Left colon (tissue), 2 donors: ENCODE data around the gene BAD. TPM values are rescaled to one million over a fixed set of nuclear protein-coding genes. Genes with fewer than 3 reads are reported as not detected.

Experiments
- ATAC-seq: fragments of 200-7000 bp; cut with Tn5 transposase; one replicate; pipeline ENCODE4 v1.9.1; 2020; ENCODE audit warnings: mild to moderate bottlenecking, moderate library complexity
- DNase-seq, 2 donors: peaks; one replicate each; pipeline ENCODE4 v3.0.0-alpha.2; 2020
- intact Hi-C, 2 donors: fragments of 100-400 bp; cut with DNase I in 1 of 2; cut with micrococcal nuclease in 1 of 2; formaldehyde crosslinking; loops; one replicate each; pipeline versions ENCODE4 v1.11.2 to v1.14.0; 2022; cut with DNase I, micrococcal nuclease
- total RNA-seq, 2 donors: library from RNA; stranded (reverse); fragmentation: NEBNext Ultra II Directional; extraction: Animal tissue kit (Norgen Biotek cat#: 25700); gene quantifications; one replicate each; pipeline ENCODE4 v1.2.1, GENCODE V29; 2021
- donor health status: DM: no; HTN: no; CAD: no.
- donor health status: DM: yes; HTN: yes; CAD: no.

BAD gene
- total RNA-seq, 2 donors from 2014 or later = 83.9 to 90.0 TPM

- intact Hi-C loops = no loop called here
- ATAC-seq (no peak), DNase-seq (peak in 1 of 2 donors; percentile 13)
These were observed 57.0 kb downstream of the BAD start for GRCh38 chr11:64227405-64227956.

GRCh38 chr11:64226507-64227051 is 57.9 kb downstream of the BAD start:
- intact Hi-C loops = no loop called here
- DNase-seq (peak; percentile 79 to 86), ATAC-seq (peak; percentile 54)

DNA sequence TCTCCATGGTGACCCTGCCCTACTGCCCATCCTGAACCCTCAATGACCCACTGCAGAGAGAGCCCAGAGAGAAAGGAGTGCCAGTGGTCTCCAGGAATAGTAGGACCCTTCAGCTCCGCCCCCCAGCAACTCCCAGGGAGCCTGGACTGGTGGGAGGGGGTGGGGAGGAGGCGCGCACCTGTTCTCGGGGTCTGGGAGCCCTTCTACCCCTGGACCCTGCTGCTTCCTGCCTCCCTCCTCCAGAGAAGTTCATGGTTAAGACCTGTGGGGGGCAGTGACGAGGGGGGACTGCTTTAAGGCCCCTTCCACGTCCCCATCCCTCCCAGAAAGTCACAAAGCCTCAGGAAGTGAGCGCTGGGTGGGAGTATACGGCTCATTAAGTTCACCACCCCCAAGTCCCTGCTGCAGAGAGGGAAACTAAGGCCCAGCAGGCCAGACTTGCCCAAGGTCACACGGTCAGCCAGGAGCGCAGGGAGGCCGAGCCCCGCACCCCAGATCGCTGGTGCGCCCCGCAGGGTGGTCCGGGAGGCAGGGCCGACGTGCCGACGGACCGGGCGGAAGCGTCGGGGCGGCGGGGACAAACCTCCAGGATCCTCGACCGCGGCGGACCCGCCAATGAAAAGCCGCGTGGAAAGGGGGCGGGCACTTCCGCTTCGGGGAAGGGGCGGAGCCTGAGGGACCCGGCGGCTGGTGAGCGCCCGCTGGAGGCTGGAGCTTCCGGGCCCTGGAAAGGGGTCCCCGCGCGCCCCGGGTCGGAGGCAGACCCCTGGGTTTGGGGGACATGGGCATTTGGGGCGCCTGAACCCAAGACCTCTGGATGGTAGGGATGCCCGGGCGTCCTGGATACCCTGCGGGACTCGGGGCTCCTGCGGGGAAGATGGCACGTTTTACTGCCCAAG is 58.6 kb downstream of the BAD start, which contains the start of the genes NUDT22 and TRPT1:
NUDT22 (plus strand) TSS at position 667 of the 899 bp plus-strand sequence. CDS start 379 bp downstream, outside the sequence.
TRPT1 (minus strand) TSS at position 579 of the 899 bp plus-strand sequence; CDS start at position 253, 326 bp downstream.
- ATAC-seq (peak; percentile 79), DNase-seq (peak; percentile 89 to 96)
- intact Hi-C loops = no loop called here

DNA sequence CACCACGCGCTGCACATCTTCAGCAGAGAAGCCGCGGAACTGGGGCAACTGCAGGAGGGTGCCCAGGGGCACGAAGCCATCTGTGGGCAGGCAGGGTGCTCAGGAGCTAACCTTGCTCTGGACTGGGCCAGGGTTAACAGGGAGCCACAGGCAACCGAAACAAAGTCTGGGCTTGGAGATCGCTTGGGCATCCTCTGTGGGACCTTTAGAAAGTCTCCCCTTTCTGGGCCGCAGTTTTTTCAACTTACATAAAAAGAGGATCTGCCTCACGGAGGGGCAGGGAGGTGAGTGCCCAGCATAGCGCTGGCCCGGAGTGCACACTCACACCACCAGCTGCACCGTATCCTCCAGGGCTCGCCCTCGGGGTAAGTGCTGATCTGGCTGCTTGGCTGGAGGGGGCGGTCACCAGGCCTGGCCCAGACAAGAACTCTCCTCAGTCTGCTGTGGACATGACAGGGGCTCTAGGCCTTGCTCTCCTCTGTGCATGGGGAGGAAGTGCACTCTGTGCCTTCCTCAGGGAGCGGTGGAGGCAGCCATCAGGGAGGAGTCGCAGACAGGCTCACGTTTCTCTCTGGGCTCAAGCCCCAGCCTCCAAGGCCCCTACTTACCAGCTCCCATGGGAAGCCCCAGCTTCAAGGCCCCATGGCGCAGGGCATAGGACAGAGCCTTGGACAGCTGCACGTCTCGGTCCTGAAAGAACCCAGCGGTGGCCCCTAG is 59.4 kb downstream of the BAD start:
- DNase-seq (no peak), ATAC-seq (no peak)
- intact Hi-C loops = no loop called here

GRCh38 chr11:64224151-64224890 is 60.1 kb downstream of the BAD start:
- DNase-seq (peak in 1 of 2 donors; percentile 10), ATAC-seq (no peak)
- intact Hi-C loops = no loop called here

GRCh38 chr11:64223001-64223651 is 61.3 kb downstream of the BAD start:
- no peak for ATAC-seq
- intact Hi-C loops = no loop called here
- peak in 1 of 2 donors; percentile 11 for DNase-seq

DNA sequence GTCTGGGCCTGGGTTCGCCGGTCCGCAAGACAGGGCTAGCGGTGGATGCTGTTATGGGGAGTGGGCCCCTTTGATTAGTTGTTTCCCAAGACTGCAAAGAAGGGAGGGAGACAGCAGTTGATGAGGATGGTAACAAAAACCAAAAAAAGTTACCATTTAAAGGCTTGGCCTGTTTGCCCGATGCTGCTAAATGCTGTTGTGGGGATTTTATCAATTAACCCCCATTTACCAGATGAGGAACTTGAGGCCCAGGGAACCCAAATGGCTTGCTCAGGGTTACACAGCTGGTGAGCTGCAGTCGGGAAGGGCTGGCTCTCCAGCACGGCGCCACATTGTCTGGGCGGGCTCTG is 61.8 kb downstream of the BAD start:
- ATAC-seq (no peak), DNase-seq (no peak)
- intact Hi-C loops = no loop called here

GRCh38 chr11:64220798-64221197 is 63.7 kb downstream of the BAD start:
- DNase-seq (no peak), ATAC-seq (no peak)
- intact Hi-C loops = no loop called here

- DNase-seq (no peak), ATAC-seq (peak; percentile 2)
- intact Hi-C loops = no loop called here
These were observed 64.2 kb downstream of the BAD start for GRCh38 chr11:64220271-64220670.

Other genes with a start within 250 kb of the BAD start
- 1 to 10 TPM in 1 of 2 donors, not detected in 1; 1.2 TPM for gene FLRT1, start 248.7 kb downstream of the BAD start, total RNA-seq
- 10 to 100 TPM; 31.6 to 47.0 TPM for gene MACROD1, start 118.6 kb downstream of the BAD start, total RNA-seq
- gene STIP1, start 98.5 kb downstream of the BAD start, total RNA-seq = 10 to 100 TPM; 61.2 to 75.1 TPM
- 10 to 100 TPM; 16.1 to 21.7 TPM for gene FERMT3, start 77.9 kb downstream of the BAD start, total RNA-seq
- gene TRPT1, start 58.5 kb downstream of the BAD start, total RNA-seq = 10 to 100 TPM; 58.5 to 74.6 TPM
- gene NUDT22, start 58.4 kb downstream of the BAD start, total RNA-seq = 100 to 1,000 TPM; 116 to 154 TPM
- 10 to 100 TPM; 54.8 to 60.6 TPM for gene DNAJC4, start 54.1 kb downstream of the BAD start, total RNA-seq
- 10 to 100 TPM; 40.8 to 68.8 TPM for gene VEGFB, start 50.1 kb downstream of the BAD start, total RNA-seq
- 100 to 1,000 TPM in 1 of 2 donors, 10 to 100 TPM in 1; 78.5 to 104 TPM for gene FKBP2, start 43.6 kb downstream of the BAD start, total RNA-seq
- 100 to 1,000 TPM in 1 of 2 donors, 10 to 100 TPM in 1; 96.2 to 147 TPM for gene PPP1R14B, start 37.7 kb downstream of the BAD start, total RNA-seq
- 10 to 100 TPM; 69.9 to 92.2 TPM for gene PLCB3, start 33.1 kb downstream of the BAD start, total RNA-seq
- 10 to 100 TPM; 31.2 to 37.3 TPM for gene GPR137, start 1.2 kb upstream of the BAD start, total RNA-seq
- gene KCNK4, start 6.6 kb upstream of the BAD start, total RNA-seq = not detected
- gene CATSPERZ, start 15.7 kb upstream of the BAD start, total RNA-seq = under 1 TPM; 0.43 to 0.98 TPM
- 100 to 1,000 TPM; 185 to 212 TPM for gene ESRRA, start 20.9 kb upstream of the BAD start, total RNA-seq
- 10 to 100 TPM; 60.6 to 67.5 TPM for gene TRMT112, start 32.9 kb upstream of the BAD start, total RNA-seq
- gene PRDX5, start 33.5 kb upstream of the BAD start, total RNA-seq = 100 to 1,000 TPM; 272 to 327 TPM
- 10 to 100 TPM; 21.6 to 28.8 TPM for gene CCDC88B, start 55.5 kb upstream of the BAD start, total RNA-seq
- 10 to 100 TPM; 30.4 to 42.6 TPM for gene RPS6KA4, start 74.5 kb upstream of the BAD start, total RNA-seq